Cardiac fibroblast (primary cell): ENCODE results near the gene ADAM19.
"Not testable (repeated sequence)": the region's sequence is repeated elsewhere in the genome, so short reads cannot be mapped to it uniquely, and the experiment has no call there.

ENCODE experiments used
- DNase-seq, 2 donors: peaks; one replicate each; pipeline versions ENCODE4 v3.0.0 to v3.0.0-alpha.2; 2010; ENCODE audit warnings: low read depth in 2 of 2
- H3K4me3 ChIP-seq, 2 donors: replicated peaks in 1 of 2; 1 replicate in 1 of 2; 2 replicates in 1 of 2; pipeline ENCODE4 v1.5.1; 2011; ENCODE audit warnings: low read depth in 2 of 2, low read length in 2 of 2, mild to moderate bottlenecking in 2 of 2, moderate library complexity in 1 of 2
- CTCF ChIP-seq: IDR thresholded peaks from one replicate; pipeline ENCODE4 v1.5.1; 2011; ENCODE audit warnings: low read depth, mild to moderate bottlenecking, low read length, inconsistent platforms

Gene ADAM19

GRCh38 chr5:157444224-157444623, 131.4 kb downstream of the ADAM19 start:
- H3K4me3 ChIP-seq, result no peak overlapping the region
- DNase-seq, result no peak
- TF ChIP-seq CTCF, result no peak

GRCh38 chr5:157443041-157443549, 132.5 kb downstream of the ADAM19 start:
- TF ChIP-seq CTCF, result no peak
- no peak overlapping the region for H3K4me3 ChIP-seq

GRCh38 chr5:157434096-157434495, 141.5 kb downstream of the ADAM19 start:
- no peak overlapping the region for H3K4me3 ChIP-seq
- TF ChIP-seq CTCF, result no peak

More at GRCh38 chr5:157443041-157443549, 132.5 kb downstream of the ADAM19 start:
- DNase-seq, result peak; percentile 9 to 10

GRCh38 chr5:157431544-157432200, 143.9 kb downstream of the ADAM19 start:
- H3K4me3 ChIP-seq, result no peak overlapping the region
- DNase-seq, result peak; percentile 73 to 76
- peak; percentile 40 for TF ChIP-seq CTCF

More at GRCh38 chr5:157434096-157434495, 141.5 kb downstream of the ADAM19 start:
- DNase-seq, result no peak

- H3K4me3 ChIP-seq, DNase-seq: not testable (repeated sequence)
Measured at GRCh38 chr5:157429920-157430319, 145.7 kb downstream of the ADAM19 start.
